Parathyroid adenoma (tissue), 2 donors: ENCODE results near the gene ASCL4.

Experiments used
- H2AFZ ChIP-seq: fragments of 300-600 bp; sonication (generic); one replicate; pipeline ENCODE4 v1.7.0; 2017; ENCODE audit warnings: antibody characterized with exemption, mild to moderate bottlenecking
- H3K27ac ChIP-seq: fragments of 300-600 bp; sonication (generic); one replicate; pipeline ENCODE4 v1.7.0; 2017
- H3K27me3 ChIP-seq: fragments of 300-600 bp; sonication (generic); one replicate; pipeline ENCODE4 v1.7.0; 2017; ENCODE audit warnings: low read length; ENCODE audit not compliant: control insufficient read depth, insufficient read depth
- H3K36me3 ChIP-seq: fragments of 300-600 bp; sonication (generic); one replicate; pipeline ENCODE4 v1.7.0; 2017; ENCODE audit warnings: low read length; ENCODE audit not compliant: control insufficient read depth, insufficient read depth
- H3K4me1 ChIP-seq: fragments of 300-600 bp; sonication (generic); one replicate; pipeline ENCODE4 v1.7.0; 2017; ENCODE audit warnings: control low read depth
- H3K4me2 ChIP-seq: fragments of 300-600 bp; sonication (generic); one replicate; pipeline ENCODE4 v1.7.0; 2017; ENCODE audit warnings: low read length
- H3K4me3 ChIP-seq: fragments of 300-600 bp; sonication (generic); one replicate; pipeline ENCODE4 v1.7.0; 2017; ENCODE audit warnings: low read depth, low read length
- H3K79me2 ChIP-seq: fragments of 300-600 bp; sonication (generic); one replicate; pipeline ENCODE4 v1.7.0; 2017; ENCODE audit warnings: control low read depth
- H3K9ac ChIP-seq: fragments of 300-600 bp; sonication (generic); one replicate; pipeline ENCODE4 v1.7.0; 2017; ENCODE audit warnings: mild to moderate bottlenecking
- H3K9me3 ChIP-seq: fragments of 300-600 bp; sonication (generic); one replicate; pipeline ENCODE4 v1.7.0; 2017; ENCODE audit warnings: low read length; ENCODE audit not compliant: control insufficient read depth
- CTCF ChIP-seq: fragments of 300-600 bp; sonication (generic); IDR thresholded peaks from one replicate; pipeline ENCODE4 v1.7.0; 2017; ENCODE audit warnings: antibody characterized with exemption, mild to moderate bottlenecking
- donor health status: primary hyperparathyroidism.

ASCL4 gene

GRCh38 chr12:107748472-107748871, 26.0 kb upstream of the ASCL4 start:
- Histone ChIP-seq H3K4me1 (peaks cover 5% of the 10 kb centered on the region), H3K27me3 (no peaks in the 10 kb centered on the region), H3K9me3 (no peaks in the 10 kb centered on the region), H2AFZ (no peak overlapping the region), H3K36me3 (no peaks in the 10 kb centered on the region), H3K4me2 (no peak overlapping the region), H3K9ac (no peak overlapping the region), H3K27ac (no peak overlapping the region), H3K79me2 (peaks cover 9% of the 10 kb centered on the region), H3K4me3 (no peak overlapping the region)
- no peak for TF ChIP-seq CTCF

GRCh38 chr12:107749083-107749482, 25.4 kb upstream of the ASCL4 start:
- TF ChIP-seq CTCF = no peak
- no peaks in the 10 kb centered on the region for H3K9me3 ChIP-seq
- no peaks in the 10 kb centered on the region for H3K36me3 ChIP-seq
- peaks cover 9% of the 10 kb centered on the region for H3K79me2 ChIP-seq
- H3K4me2 ChIP-seq = peak overlapping the region; percentile 29
- no peak overlapping the region for H3K4me3 ChIP-seq
- no peak overlapping the region for H3K27ac ChIP-seq
- no peak overlapping the region for H2AFZ ChIP-seq
- peaks cover 5% of the 10 kb centered on the region for H3K4me1 ChIP-seq
- H3K27me3 ChIP-seq = no peaks in the 10 kb centered on the region
- no peak overlapping the region for H3K9ac ChIP-seq

- no peak for TF ChIP-seq CTCF
- Histone ChIP-seq H3K79me2 (peaks cover 18% of the 10 kb centered on the region), H3K36me3 (no peaks in the 10 kb centered on the region), H3K9me3 (no peaks in the 10 kb centered on the region), H3K4me3 (peak overlapping the region; percentile 97), H2AFZ (no peak overlapping the region), H3K4me1 (peaks cover 11% of the 10 kb centered on the region), H3K4me2 (peak overlapping the region; percentile 71), H3K27me3 (no peaks in the 10 kb centered on the region), H3K27ac (peak overlapping the region; percentile 67), H3K9ac (no peak overlapping the region)
Observed at GRCh38 chr12:107759410-107759809, 15.1 kb upstream of the ASCL4 start.

- Histone ChIP-seq H3K9me3 (no peaks in the 10 kb centered on the region), H3K79me2 (peaks cover 18% of the 10 kb centered on the region), H3K4me2 (peak overlapping the region; percentile 71), H3K36me3 (no peaks in the 10 kb centered on the region), H3K27me3 (no peaks in the 10 kb centered on the region), H3K4me3 (peak overlapping the region; percentile 97), H3K4me1 (peaks cover 11% of the 10 kb centered on the region), H2AFZ (peak overlapping the region; percentile 72), H3K27ac (peak overlapping the region; percentile 67), H3K9ac (peak overlapping the region; percentile 55)
- no peak for TF ChIP-seq CTCF
Observed at GRCh38 chr12:107760207-107760808, 14.2 kb upstream of the ASCL4 start.

GRCh38 chr12:107760809-107761501, 13.5 kb upstream of the ASCL4 start, which contains the start of gene PRDM4:
Gene PRDM4, minus strand, starts transcription at chr12:107761137. Its CDS starts 622 bp downstream, at chr12:107760515.
- H3K4me3 ChIP-seq = peak within 1 kb of the TSS; percentile 97
- no peaks in the 10 kb centered on the region for H3K36me3 ChIP-seq
- H3K27me3 ChIP-seq = no peaks in the 10 kb centered on the region
- no peaks in the 10 kb centered on the region for H3K9me3 ChIP-seq
- H3K4me1 ChIP-seq = peaks cover 11% of the 10 kb centered on the region
- peaks cover 17% of the 10 kb centered on the region for H3K79me2 ChIP-seq
- H3K27ac ChIP-seq = peak within 1 kb of the TSS; percentile 67
- H3K4me2 ChIP-seq = peak within 1 kb of the TSS; percentile 79
- peak within 1 kb of the TSS; percentile 98 for H2AFZ ChIP-seq
- TF ChIP-seq CTCF = peak; percentile 63
- peak within 1 kb of the TSS; percentile 55 for H3K9ac ChIP-seq
